H7 (cell line): ENCODE measurements around the gene LBX2. TPM values are rescaled to one million over a fixed set of nuclear protein-coding genes. Genes with fewer than 3 reads are reported as not detected.
A peak's percentile ranks its signal among the peaks of the same experiment; 100 is the strongest.
"Not testable (repeated sequence)": the region's sequence is repeated elsewhere in the genome, so short reads cannot be mapped to it uniquely, and the experiment has no call there.

Source experiments
- DNase-seq: peaks from one replicate; pipeline ENCODE4 v3.0.0; 2012
- H3K27me3 ChIP-seq: 2 replicates; pipeline ENCODE4 v1.6.0; 2011; ENCODE audit warnings: mild to moderate bottlenecking, low read length; ENCODE audit not compliant: control insufficient read depth, insufficient read depth
- H3K36me3 ChIP-seq: replicated peaks from 2 replicates; pipeline ENCODE4 v1.5.1; 2011; ENCODE audit warnings: low read length; ENCODE audit not compliant: control insufficient read depth, insufficient read depth
- H3K4me3 ChIP-seq: 2 replicates; pipeline ENCODE4 v1.5.1; 2011; ENCODE audit warnings: low read depth, mild to moderate bottlenecking, control low read depth, low read length, moderate library complexity; ENCODE audit not compliant: insufficient read depth
- total RNA-seq: library from RNA; depleted of rRNA; stranded (reverse); fragments of >200 nt; shearing (Covaris generic); gene quantifications from 2 replicates; pipeline ENCODE4 v1.2.3, GENCODE V29; 2014

Gene LBX2
- total RNA-seq, 1 experiment from 2014 or later = 0.17 TPM

- Histone ChIP-seq H3K36me3 (peaks cover 8% of the 10 kb centered on the region), H3K27me3 (no peaks in the 10 kb centered on the region), H3K4me3 (peak overlapping the region; percentile 87)
- DNase-seq = no peak
These were observed 27.9 kb downstream of the LBX2 start for GRCh38 chr2:74471332-74472065.

- H3K36me3 ChIP-seq, H3K27me3 ChIP-seq, H3K4me3 ChIP-seq, DNase-seq: not testable (repeated sequence)
These were observed 28.7 kb downstream of the LBX2 start for GRCh38 chr2:74470742-74471141.

DNA sequence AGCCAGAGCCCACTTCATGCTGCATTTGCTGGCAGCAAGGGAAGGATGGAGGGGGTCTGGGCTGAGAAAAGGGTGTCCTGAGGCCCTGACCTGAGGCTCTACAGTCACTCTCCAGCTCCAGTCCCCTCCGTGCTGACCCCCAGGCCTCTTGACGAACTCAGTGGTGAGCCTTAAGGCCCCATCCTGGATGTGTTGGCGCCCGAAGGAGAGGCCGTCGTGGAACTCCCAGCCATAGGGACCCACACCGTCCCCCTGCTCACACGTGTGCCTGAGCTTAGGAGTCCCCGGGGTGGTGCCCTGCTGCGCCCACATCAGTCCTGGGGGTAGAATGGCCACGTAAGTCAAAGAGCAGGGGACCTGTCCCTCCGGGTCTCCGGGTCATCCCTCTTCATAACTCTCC lies 35.0 kb downstream of the LBX2 start:
- DNase-seq = no peak
- Histone ChIP-seq H3K27me3 (no peaks in the 10 kb centered on the region), H3K4me3 (peak overlapping the region; percentile 92), H3K36me3 (no peaks in the 10 kb centered on the region; the same call in none of the 2 replicates)

DNA sequence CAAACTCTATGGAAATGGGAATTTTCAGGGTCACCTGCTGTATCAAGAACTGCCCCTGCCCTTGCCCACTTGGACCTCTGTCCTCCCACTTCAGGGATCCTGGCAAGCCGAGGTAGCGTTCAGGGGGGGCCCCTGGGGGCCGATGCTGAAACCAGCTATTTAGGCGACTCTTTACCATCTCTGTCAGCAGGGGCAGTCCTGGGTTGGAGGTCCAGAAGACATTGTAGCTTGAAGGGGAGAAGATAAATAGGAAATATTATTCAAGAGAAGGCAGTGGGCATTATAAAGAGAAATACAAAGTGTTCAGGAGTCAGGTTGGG lies 36.7 kb downstream of the LBX2 start:
- no peak overlapping the region for H3K4me3 ChIP-seq
- H3K27me3 ChIP-seq = no peaks in the 10 kb centered on the region
- DNase-seq = no peak
- H3K36me3 ChIP-seq = no peaks in the 10 kb centered on the region; the same call in none of the 2 replicates

GRCh38 chr2:74462054-74462785 lies 37.2 kb downstream of the LBX2 start:
- Histone ChIP-seq H3K4me3 (no peak overlapping the region), H3K27me3 (no peaks in the 10 kb centered on the region), H3K36me3 (no peaks in the 10 kb centered on the region; the same call in none of the 2 replicates)
- no peak for DNase-seq

GRCh38 chr2:74461187-74462053 lies 38.0 kb downstream of the LBX2 start:
- Histone ChIP-seq H3K4me3 (no peak overlapping the region), H3K36me3 (no peaks in the 10 kb centered on the region; the same call in none of the 2 replicates), H3K27me3 (no peaks in the 10 kb centered on the region)
- DNase-seq = peak; percentile 77

DNA sequence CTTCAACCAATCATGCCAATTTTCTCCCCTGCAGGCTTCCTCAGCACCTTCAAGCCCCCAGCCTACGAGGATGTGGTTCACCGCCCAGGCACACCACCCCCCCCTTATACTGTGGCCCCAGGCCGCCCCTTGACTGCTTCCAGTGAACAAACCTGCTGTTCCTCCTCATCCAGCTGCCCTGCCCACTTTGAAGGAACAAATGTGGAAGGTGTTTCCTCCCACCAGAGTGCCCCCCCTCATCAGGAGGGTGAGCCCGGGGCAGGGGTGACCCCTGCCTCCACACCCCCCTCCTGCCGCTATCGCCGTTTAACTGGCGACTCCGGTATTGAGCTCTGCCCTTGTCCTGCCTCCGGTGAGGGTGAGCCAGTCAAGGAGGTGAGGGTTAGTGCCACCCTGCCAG lies 39.2 kb downstream of the LBX2 start:
- not testable (repeated sequence) for DNase-seq, H3K4me3 ChIP-seq, H3K36me3 ChIP-seq, H3K27me3 ChIP-seq

- not testable (repeated sequence) for H3K27me3 ChIP-seq, H3K4me3 ChIP-seq, H3K36me3 ChIP-seq
- DNase-seq = peak; percentile 11
These were observed 39.8 kb downstream of the LBX2 start for GRCh38 chr2:74459503-74460118.

GRCh38 chr2:74458938-74459363 lies 40.5 kb downstream of the LBX2 start:
- peak; percentile 35 for DNase-seq
- Histone ChIP-seq H3K27me3 (no peaks in the 10 kb centered on the region), H3K36me3 (no peaks in the 10 kb centered on the region; the same call in none of the 2 replicates)

DNA sequence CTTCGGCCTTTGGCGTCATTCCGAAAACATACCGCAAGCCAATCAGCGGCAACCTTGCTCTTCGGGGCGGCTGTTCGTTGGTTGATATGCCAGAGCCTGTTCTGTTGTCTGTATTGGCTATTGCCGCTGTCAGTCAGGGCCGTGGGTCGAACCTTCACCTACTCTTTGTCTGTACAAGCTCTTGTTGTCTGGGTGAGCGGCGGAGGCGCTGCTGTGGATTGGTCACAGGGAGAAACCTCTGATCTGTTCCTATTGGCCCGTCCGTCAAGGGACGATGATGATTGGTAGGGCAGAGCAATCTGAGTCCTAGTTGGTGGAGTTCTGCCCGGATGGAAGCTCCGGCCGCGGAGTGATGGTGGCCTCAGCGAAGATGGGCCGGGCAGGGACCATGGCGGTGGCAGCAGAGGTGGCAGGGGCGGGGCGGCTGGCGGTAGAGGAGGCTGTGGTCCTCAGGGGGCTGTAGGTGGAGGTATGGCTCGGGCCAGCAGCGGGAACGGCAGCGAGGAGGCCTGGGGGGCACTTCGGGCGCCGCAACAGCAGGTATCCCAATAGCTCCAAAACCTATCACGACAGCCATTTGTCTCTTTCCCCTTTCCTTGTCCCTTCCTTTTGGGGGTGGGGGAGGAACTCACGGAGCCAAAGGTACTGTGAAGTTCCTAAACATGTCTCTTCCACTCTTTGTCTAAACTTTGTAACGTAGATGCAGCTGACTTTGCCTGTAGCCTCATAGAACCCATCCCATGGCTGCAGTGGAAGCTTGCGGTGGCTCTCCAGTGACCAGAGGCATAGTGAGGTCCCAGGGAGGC lies 41.1 kb downstream of the LBX2 start, which contains the start of gene WBP1:
WBP1 (plus strand) TSS at position 307 of the 806 bp plus-strand sequence; CDS start at position 472, 165 bp downstream.
- Histone ChIP-seq H3K27me3 (no peaks in the 10 kb centered on the region), H3K36me3 (no peaks in the 10 kb centered on the region; the same call in none of the 2 replicates), H3K4me3 (peak within 1 kb of the TSS; percentile 84)
- peak; percentile 97 for DNase-seq

More at GRCh38 chr2:74458938-74459363, 40.5 kb downstream of the LBX2 start:
- H3K4me3 ChIP-seq = peak overlapping the region; percentile 84

- DNase-seq = peak; percentile 91
- Histone ChIP-seq H3K27me3 (no peaks in the 10 kb centered on the region), H3K36me3 (no peaks in the 10 kb centered on the region; the same call in none of the 2 replicates), H3K4me3 (peak overlapping the region; percentile 73)
These were observed 41.8 kb downstream of the LBX2 start for GRCh38 chr2:74457549-74458131.

- DNase-seq = no peak
- peak overlapping the region; percentile 73 for H3K4me3 ChIP-seq
- no peaks in the 10 kb centered on the region for H3K36me3 ChIP-seq
- no peaks in the 10 kb centered on the region for H3K27me3 ChIP-seq
These were observed 42.3 kb downstream of the LBX2 start for GRCh38 chr2:74457129-74457548.
